Neural cell (in vitro differentiated cells): ENCODE results near the gene DOHH. TPM values are rescaled to one million over a fixed set of nuclear protein-coding genes. Genes with fewer than 3 reads are reported as not detected.

Experiments
- H2AFZ ChIP-seq: fragments of 200-600, 300-800 bp; sonication (generic), shearing (Covaris generic); 2 replicates; pipeline ENCODE4 v1.6.0; 2014; ENCODE audit warnings: low read depth, mild to moderate bottlenecking, antibody characterized with exemption, low read length, moderate library complexity
- H3F3A ChIP-seq: fragments of 200-600 bp; shearing (Covaris generic); 2 replicates; pipeline ENCODE4 v1.6.1; 2016; ENCODE audit warnings: mild to moderate bottlenecking, moderate library complexity, mixed read lengths, antibody characterized with exemption, low read length; ENCODE audit not compliant: insufficient read depth, poor library complexity, severe bottlenecking
- H3K27ac ChIP-seq: fragments of 200-600, 300-800 bp; sonication (generic), shearing (Covaris generic); 2 replicates; pipeline ENCODE4 v1.5.1; 2014; ENCODE audit warnings: mild to moderate bottlenecking, low read length, moderate library complexity
- H3K27me3 ChIP-seq: fragments of 300-800, 200-600 bp; sonication (generic), shearing (Covaris generic); 2 replicates; pipeline ENCODE4 v1.6.0; 2014; ENCODE audit warnings: mild to moderate bottlenecking, low read depth, low read length, moderate library complexity; ENCODE audit not compliant: insufficient read depth
- H3K36me3 ChIP-seq: fragments of 300-800, 200-600 bp; sonication (generic), shearing (Covaris generic); 2 replicates; pipeline ENCODE4 v1.5.1; 2014; ENCODE audit warnings: mild to moderate bottlenecking, antibody characterized with exemption, low read length, moderate library complexity; ENCODE audit not compliant: insufficient read depth
- H3K4me2 ChIP-seq: fragments of 300-800, 200-600 bp; sonication (generic), shearing (Covaris generic); 2 replicates; pipeline ENCODE4 v1.6.0; 2014; ENCODE audit warnings: mild to moderate bottlenecking, low read length
- H3K4me3 ChIP-seq: fragments of 300-800, 200-600 bp; sonication (generic), shearing (Covaris generic); 2 replicates; pipeline ENCODE4 v1.5.1; 2014; ENCODE audit warnings: mild to moderate bottlenecking, low read length, moderate library complexity
- H3K79me2 ChIP-seq: fragments of 200-600 bp; shearing (Covaris generic); replicated peaks from 2 replicates; pipeline ENCODE4 v1.6.0; 2014; ENCODE audit warnings: mild to moderate bottlenecking, low read length, moderate library complexity; ENCODE audit not compliant: insufficient read depth
- H3K9ac ChIP-seq: fragments of 300-800, 200-600 bp; sonication (generic), shearing (Covaris generic); 2 replicates; pipeline ENCODE4 v1.6.1; 2016; ENCODE audit warnings: mild to moderate bottlenecking, low read length, mixed read lengths
- H3K9me2 ChIP-seq: fragments of 200-600 bp; shearing (Covaris generic); 2 replicates; pipeline ENCODE4 v1.6.1; 2016; ENCODE audit warnings: mild to moderate bottlenecking, low read length, mixed read lengths; ENCODE audit not compliant: insufficient read depth
- H3K9me3 ChIP-seq: fragments of 200-600, 300-800 bp; sonication (generic), shearing (Covaris generic); 2 replicates; pipeline ENCODE4 v1.6.1; 2016; ENCODE audit warnings: mild to moderate bottlenecking, mixed run types, low read length, moderate library complexity, mixed read lengths
- H4K20me1 ChIP-seq: fragments of 200-600 bp; shearing (Covaris generic); 2 replicates; pipeline ENCODE4 v1.6.1; 2016; ENCODE audit warnings: mild to moderate bottlenecking, mixed run types; ENCODE audit not compliant: insufficient read depth
- CTCF ChIP-seq: fragments of 450-650 bp; IDR thresholded peaks from 2 replicates; pipeline ENCODE4 v1.5.1; 2014; ENCODE audit warnings: antibody characterized with exemption, mild to moderate bottlenecking, moderate library complexity; ENCODE audit not compliant: poor library complexity, severe bottlenecking
- EP300 ChIP-seq: fragments of 450-650 bp; conservative IDR thresholded peaks from 2 replicates; pipeline ENCODE4 v1.6.1; 2014; ENCODE audit warnings: antibody characterized with exemption, mild to moderate bottlenecking, moderate library complexity; ENCODE audit not compliant: poor library complexity, severe bottlenecking
- EZH2 ChIP-seq: fragments of 200-600, 300-800 bp; shearing (Covaris generic), sonication (generic); IDR thresholded peaks from 2 replicates; pipeline ENCODE4 v1.6.1; 2014; ENCODE audit warnings: antibody characterized with exemption, low read length, borderline replicate concordance, mild to moderate bottlenecking; ENCODE audit not compliant: insufficient read depth, poor library complexity, severe bottlenecking
- MXI1 ChIP-seq: fragments of 450-650 bp; conservative IDR thresholded peaks from 2 replicates; pipeline ENCODE4 v1.6.1; 2014; ENCODE audit warnings: antibody characterized with exemption, mild to moderate bottlenecking; ENCODE audit not compliant: poor library complexity, severe bottlenecking
- POLR2AphosphoS5 ChIP-seq: IDR thresholded peaks from 2 replicates; pipeline ENCODE4 v1.6.1; 2012
- RAD21 ChIP-seq: fragments of 450-650 bp; conservative IDR thresholded peaks from 2 replicates; pipeline ENCODE4 v1.6.1; 2014; ENCODE audit warnings: antibody characterized with exemption, mild to moderate bottlenecking, moderate library complexity
- SMC3 ChIP-seq: fragments of 450-650 bp; conservative IDR thresholded peaks from 2 replicates; pipeline ENCODE4 v1.6.1; 2014; ENCODE audit warnings: antibody characterized with exemption, mild to moderate bottlenecking, moderate library complexity; ENCODE audit not compliant: poor library complexity
- TAF1 ChIP-seq: IDR thresholded peaks from 2 replicates; pipeline ENCODE4 v1.6.1; 2012; ENCODE audit warnings: low read depth
- polyA plus RNA-seq: library from polyadenylated mRNA; depleted of rRNA; stranded (reverse); fragments of >200 nt; gene quantifications from 2 replicates; pipeline ENCODE4 v1.2.3, GENCODE V29; 2014
- TF ChIP-seq, protein P1 (sequence below): IDR thresholded peaks from 2 replicates; pipeline ENCODE4 v1.6.1; 2012; ENCODE audit warnings: borderline replicate concordance

DOHH gene
- polyA plus RNA-seq, 1 donor from 2014 or later: 20.3 TPM

GRCh38 chr19:3451451-3451866 is 49.0 kb downstream of the DOHH start:
- Histone ChIP-seq H2AFZ (no peak overlapping the region), H3K4me3 (no peak overlapping the region), H3K27ac (no peak overlapping the region), H4K20me1 (no peaks in the 10 kb centered on the region), H3F3A (no peaks in the 10 kb centered on the region), H3K9me2 (no peaks in the 10 kb centered on the region), H3K9me3 (no peaks in the 10 kb centered on the region), H3K27me3 (no peaks in the 10 kb centered on the region), H3K4me2 (no peak overlapping the region), H3K36me3 (no peaks in the 10 kb centered on the region), H3K9ac (no peak overlapping the region), H3K79me2 (no peaks in the 10 kb centered on the region)
- TF ChIP-seq, protein P1, sequence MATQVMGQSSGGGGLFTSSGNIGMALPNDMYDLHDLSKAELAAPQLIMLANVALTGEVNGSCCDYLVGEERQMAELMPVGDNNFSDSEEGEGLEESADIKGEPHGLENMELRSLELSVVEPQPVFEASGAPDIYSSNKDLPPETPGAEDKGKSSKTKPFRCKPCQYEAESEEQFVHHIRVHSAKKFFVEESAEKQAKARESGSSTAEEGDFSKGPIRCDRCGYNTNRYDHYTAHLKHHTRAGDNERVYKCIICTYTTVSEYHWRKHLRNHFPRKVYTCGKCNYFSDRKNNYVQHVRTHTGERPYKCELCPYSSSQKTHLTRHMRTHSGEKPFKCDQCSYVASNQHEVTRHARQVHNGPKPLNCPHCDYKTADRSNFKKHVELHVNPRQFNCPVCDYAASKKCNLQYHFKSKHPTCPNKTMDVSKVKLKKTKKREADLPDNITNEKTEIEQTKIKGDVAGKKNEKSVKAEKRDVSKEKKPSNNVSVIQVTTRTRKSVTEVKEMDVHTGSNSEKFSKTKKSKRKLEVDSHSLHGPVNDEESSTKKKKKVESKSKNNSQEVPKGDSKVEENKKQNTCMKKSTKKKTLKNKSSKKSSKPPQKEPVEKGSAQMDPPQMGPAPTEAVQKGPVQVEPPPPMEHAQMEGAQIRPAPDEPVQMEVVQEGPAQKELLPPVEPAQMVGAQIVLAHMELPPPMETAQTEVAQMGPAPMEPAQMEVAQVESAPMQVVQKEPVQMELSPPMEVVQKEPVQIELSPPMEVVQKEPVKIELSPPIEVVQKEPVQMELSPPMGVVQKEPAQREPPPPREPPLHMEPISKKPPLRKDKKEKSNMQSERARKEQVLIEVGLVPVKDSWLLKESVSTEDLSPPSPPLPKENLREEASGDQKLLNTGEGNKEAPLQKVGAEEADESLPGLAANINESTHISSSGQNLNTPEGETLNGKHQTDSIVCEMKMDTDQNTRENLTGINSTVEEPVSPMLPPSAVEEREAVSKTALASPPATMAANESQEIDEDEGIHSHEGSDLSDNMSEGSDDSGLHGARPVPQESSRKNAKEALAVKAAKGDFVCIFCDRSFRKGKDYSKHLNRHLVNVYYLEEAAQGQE: no peak
- TF ChIP-seq SMC3: no peak
- no peak for TF ChIP-seq TAF1
- no peak for TF ChIP-seq EZH2
- TF ChIP-seq MXI1: no peak
- TF ChIP-seq EP300: no peak
- TF ChIP-seq RAD21: no peak
- TF ChIP-seq POLR2AphosphoS5: no peak
- no peak for TF ChIP-seq CTCF

- Histone ChIP-seq H3K79me2 (no peaks in the 10 kb centered on the region), H3K9me2 (no peaks in the 10 kb centered on the region), H3K9me3 (no peaks in the 10 kb centered on the region), H3K27me3 (no peaks in the 10 kb centered on the region), H3K4me2 (no peak overlapping the region), H3F3A (no peaks in the 10 kb centered on the region), H2AFZ (no peak overlapping the region), H4K20me1 (no peaks in the 10 kb centered on the region), H3K27ac (no peak overlapping the region), H3K4me3 (no peak overlapping the region), H3K9ac (no peak overlapping the region), H3K36me3 (no peaks in the 10 kb centered on the region)
- TF ChIP-seq MXI1: no peak
- TF ChIP-seq, protein P1: no peak
- no peak for TF ChIP-seq EZH2
- no peak for TF ChIP-seq RAD21
- TF ChIP-seq POLR2AphosphoS5: no peak
- TF ChIP-seq SMC3: no peak
- no peak for TF ChIP-seq CTCF
- no peak for TF ChIP-seq EP300
- no peak for TF ChIP-seq TAF1
Measured at GRCh38 chr19:3450796-3451411, 49.6 kb downstream of the DOHH start.
